22Rv1 (cell line): Measurements from ENCODE around the gene NGB.

Experiments used
- ZFX ChIP-seq: fragments of 450-650 bp; IDR thresholded peaks from 2 replicates; pipeline ENCODE4 v1.6.1; 2017; ENCODE audit warnings: antibody characterized with exemption, borderline replicate concordance
- TF ChIP-seq, protein P1 (sequence below): fragments of 450-650 bp; IDR thresholded peaks from 2 replicates; pipeline ENCODE4 v1.5.1; 2017; ENCODE audit warnings: mild to moderate bottlenecking

- TF ChIP-seq, protein P1, sequence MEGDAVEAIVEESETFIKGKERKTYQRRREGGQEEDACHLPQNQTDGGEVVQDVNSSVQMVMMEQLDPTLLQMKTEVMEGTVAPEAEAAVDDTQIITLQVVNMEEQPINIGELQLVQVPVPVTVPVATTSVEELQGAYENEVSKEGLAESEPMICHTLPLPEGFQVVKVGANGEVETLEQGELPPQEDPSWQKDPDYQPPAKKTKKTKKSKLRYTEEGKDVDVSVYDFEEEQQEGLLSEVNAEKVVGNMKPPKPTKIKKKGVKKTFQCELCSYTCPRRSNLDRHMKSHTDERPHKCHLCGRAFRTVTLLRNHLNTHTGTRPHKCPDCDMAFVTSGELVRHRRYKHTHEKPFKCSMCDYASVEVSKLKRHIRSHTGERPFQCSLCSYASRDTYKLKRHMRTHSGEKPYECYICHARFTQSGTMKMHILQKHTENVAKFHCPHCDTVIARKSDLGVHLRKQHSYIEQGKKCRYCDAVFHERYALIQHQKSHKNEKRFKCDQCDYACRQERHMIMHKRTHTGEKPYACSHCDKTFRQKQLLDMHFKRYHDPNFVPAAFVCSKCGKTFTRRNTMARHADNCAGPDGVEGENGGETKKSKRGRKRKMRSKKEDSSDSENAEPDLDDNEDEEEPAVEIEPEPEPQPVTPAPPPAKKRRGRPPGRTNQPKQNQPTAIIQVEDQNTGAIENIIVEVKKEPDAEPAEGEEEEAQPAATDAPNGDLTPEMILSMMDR, result no peak
- TF ChIP-seq ZFX, result no peak
Measured at GRCh38 chr14:77230914-77231313, 40.1 kb downstream of the NGB start.
